Esophagus squamous epithelium (tissue), 4 donors: ENCODE data around the gene NRIP1.

Source experiments
- CTCF ChIP-seq, 6 experiments: fragments of 450-650 bp in 4 of 6; fragments of 200-600 bp in 2 of 6; sonication (generic) in 2 of 6; IDR thresholded peaks; one replicate each; pipeline ENCODE4 v1.5.1; 2016 to 2019; ENCODE audit warnings: antibody characterized with exemption in 6 of 6, mild to moderate bottlenecking in 4 of 6, moderate library complexity in 4 of 6
- POLR2A ChIP-seq, 4 donors: fragments of 450-650 bp; IDR thresholded peaks; one replicate each; pipeline ENCODE4 v1.6.1; 2017; ENCODE audit warnings: antibody characterized with exemption in 4 of 4, mild to moderate bottlenecking in 4 of 4, moderate library complexity in 3 of 4

DNA sequence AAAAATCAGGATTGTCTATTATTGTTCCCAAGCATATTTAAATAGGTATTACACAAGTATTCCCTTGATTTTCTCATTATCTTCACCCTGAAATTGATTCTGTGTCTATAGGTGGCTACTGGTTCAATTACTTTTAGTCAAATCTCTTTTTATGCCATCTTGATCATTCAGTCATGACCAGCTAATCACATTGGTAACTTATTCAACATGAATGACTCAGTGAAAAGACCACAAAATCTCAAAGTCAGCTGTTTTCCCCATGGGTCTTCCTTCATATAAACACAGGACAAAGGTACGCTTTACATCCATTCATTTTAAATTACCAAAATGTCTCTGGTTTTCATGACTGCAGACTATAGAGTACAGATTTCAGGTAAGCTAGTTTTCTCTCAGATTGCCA lies 23.7 kb upstream of the NRIP1 start:
- TF ChIP-seq CTCF (IDR thresholded peaks at IDR 0.05) (no peak), POLR2A (IDR thresholded peaks at IDR 0.05) (no peak)
